Stimulated activated CD4-positive, alpha-beta T cell treated with anti-CD3 and anti-CD28 coated beads, Interleukin-12 subunit alpha, Interleukin-12 subunit beta, amount 100 ng/mL, for 24 hours (primary cell): ENCODE data around the gene SLC31A1.
A peak's percentile ranks its signal among the peaks of the same experiment; 100 is the strongest.

Source experiments
- DNase-seq, 2 experiments: peaks; one replicate each; pipeline ENCODE4 v3.0.0-alpha.2; 2020; ENCODE audit warnings: low read depth in 2 of 2

The SLC31A1 gene

GRCh38 chr9:113221003-113221799 lies at the start of gene SLC31A1, which contains the start of gene FKBP15:
Gene SLC31A1, plus strand, starts transcription at chr9:113221544. Its CDS starts 34,605 bp downstream, at chr9:113256149.
Gene FKBP15, minus strand, starts transcription at chr9:113221277. Its CDS starts 34 bp downstream, at chr9:113221243.
- DNase-seq: peak; percentile 94 to 96

GRCh38 chr9:113173341-113173740 lies 48.0 kb upstream of the SLC31A1 start:
- DNase-seq: no peak

DNA sequence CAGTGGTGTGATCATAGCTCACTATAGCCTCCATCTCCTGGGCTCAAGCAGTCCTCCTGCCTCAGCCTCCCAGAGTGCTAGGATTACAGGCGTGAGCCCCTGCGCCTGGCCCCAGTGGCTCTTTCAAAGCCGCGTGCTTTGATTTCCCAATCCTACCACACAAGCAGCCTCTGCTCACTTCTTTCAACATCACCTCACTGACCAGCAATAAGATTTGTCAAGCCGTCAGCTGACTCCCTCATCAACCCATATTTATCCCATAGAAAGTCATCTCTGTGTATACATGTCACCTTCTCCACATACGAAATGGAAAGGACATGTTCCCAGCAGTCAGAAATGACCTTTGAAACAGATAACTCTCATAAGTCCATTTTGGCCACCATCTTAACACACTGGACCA lies 44.5 kb upstream of the SLC31A1 start:
- DNase-seq: no peak

DNA sequence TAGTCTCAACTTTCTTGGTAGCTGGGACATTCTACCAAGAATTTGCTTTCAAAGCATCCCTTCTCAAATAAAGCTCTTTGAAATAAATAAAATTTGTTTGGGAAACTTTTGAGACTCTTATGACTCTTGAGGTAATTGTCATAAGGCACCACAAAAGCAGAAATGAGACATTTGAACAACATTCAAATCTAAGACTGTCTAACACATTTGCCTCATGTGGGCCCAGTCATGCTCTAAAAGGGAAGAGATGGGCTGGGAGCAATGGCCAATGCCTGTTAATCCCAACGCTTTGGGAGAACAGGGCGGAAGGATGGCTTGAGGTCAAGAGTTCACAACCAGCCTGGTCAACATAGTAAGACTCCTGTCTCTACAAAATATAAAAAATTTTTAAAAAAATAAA lies 44.1 kb upstream of the SLC31A1 start:
- no peak for DNase-seq

DNA sequence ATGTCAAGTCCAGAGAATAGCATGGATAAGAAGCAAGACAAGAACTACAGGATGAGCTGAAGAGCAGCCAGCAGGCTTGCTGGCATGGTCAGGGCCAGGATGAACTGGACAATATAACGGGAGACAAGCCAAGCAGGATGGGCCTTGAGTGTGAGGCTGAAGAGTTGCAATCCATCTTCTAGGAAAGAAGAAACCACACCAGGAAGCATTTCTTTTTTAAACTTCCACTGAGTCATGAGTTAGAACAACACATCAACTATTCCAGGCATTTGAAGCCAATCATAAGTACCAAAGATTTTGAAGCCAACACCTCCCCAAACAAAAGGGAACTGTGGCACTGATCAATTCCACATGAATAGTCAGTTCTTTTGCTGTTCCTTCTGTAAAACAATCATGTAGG lies 43.3 kb upstream of the SLC31A1 start:
- DNase-seq: no peak

- DNase-seq: no peak
These were observed 41.5 kb upstream of the SLC31A1 start for GRCh38 chr9:113179839-113180238.

GRCh38 chr9:113181165-113181564 lies 40.2 kb upstream of the SLC31A1 start:
- DNase-seq: no peak

DNA sequence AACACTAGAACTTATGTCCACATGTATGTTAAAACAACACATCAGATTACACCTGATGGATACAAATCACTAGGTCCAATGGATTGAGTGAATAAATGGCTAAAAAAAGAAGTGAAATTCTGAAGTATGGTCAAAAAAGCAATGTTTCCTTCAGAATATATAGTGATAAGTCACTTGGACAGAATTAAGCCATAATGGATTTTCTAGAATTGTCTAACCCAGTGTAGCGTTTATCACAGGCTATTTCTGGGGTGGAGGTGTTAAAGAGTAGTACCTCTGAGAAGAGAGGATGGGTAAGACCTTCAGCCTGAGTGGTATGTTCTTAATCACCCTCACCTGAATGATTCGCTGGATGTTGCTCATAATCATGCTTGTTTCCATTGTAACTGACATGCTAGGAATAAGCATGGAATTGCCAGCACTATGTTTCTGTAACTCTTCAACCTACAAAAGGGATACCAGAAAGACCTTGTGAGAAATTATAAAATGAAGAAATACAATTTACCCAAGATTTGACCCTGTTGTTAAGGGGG lies 37.3 kb upstream of the SLC31A1 start:
- DNase-seq: no peak

DNA sequence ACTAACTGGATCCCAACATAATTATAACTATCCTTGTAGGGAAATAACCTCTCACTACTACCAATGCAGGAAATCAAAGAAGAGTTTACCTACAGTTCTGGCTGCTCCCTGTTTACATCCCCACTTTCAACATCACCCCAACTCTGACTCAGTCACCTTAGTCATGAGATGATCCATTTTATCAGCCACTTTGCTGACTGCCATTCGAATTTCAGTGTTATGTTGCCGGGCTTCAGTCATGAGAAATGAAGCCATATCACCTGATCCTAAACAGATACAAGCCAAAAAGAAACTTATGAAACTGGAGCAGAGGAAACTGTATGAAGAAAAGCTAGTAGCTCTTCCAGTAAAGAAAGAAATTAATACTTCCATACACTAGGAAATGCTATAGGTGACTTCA lies 36.8 kb upstream of the SLC31A1 start:
- DNase-seq: no peak

- no peak for DNase-seq
These were observed 36.1 kb upstream of the SLC31A1 start for GRCh38 chr9:113185271-113185670.

DNA sequence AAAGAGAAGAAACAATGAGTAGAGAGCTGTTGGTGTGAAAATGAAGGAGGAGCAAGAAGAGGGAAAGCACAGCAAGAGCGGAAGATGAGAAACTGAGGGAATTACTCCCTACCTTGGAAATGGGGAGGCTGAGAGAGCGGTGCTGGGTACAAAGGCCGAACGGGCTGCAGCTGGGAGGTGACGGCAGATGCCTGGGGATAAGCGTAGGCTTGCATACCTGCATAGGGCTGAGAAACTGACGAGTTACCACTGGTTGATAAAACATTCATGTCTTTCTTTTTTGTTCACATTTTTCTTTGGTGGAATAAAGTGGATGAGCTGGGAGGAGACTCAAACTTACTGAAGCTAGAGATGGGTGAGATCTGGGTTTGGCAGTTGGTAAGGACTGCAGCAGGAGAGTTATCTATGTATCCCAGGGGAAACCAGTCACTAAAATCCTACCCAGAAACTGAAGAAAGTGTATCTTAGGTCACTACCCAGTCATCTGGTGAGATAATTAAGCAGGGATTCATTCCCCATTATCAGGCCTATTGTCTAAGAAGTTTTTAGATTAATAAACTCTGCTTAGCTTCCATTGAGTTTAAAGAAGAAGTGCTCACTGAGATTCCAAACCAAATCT lies 35.1 kb upstream of the SLC31A1 start:
- DNase-seq: no peak

DNA sequence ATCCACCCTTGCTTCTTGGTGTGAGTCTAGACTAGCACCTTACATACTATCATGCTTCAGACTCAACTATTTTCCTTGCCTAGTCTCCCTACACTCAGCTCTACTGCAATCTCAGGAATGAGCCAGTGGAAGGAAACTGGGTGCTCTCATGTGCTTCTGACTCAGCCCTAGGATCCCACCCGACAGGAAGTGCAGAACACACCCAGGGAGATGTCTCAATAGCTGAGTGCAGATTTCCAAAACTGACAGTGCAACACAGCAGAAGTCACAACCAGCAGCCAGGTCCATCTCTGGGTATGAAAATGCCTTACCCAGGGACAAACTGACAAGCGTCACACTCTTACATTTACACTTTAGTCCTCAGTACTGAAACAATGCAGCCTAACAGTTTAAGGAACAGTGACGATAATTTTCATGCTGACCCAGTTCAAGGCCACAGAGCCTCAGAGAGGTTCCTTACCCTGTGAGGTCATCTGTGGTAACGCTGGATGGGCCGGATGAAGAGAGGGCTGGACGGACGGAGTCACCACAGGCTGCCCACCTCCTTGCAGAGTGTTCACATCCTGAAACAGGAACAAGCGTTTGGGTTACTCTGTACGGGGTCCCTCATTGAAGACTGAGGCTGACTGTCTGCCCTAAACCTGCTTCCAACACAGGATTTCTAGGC lies 33.3 kb upstream of the SLC31A1 start:
- DNase-seq: no peak

DNA sequence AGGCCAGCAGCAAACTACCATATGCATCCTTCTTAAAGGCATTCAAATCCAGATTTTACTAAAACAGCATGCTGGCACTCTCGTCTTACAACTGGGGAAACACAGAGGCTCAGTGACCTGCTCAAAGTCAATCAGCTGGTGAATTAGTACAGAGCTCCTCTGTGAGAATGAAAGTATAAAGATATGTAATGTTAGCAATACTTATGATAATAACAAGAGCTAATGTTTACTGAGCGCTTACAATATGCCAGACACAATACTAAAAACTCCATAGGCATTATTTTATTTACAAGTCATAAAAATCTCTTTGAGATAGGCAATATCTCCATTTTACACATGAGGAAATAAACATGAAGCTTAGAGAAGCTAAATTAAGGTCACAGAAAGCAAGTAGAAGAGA lies 28.9 kb upstream of the SLC31A1 start:
- DNase-seq: no peak

GRCh38 chr9:113199683-113200329 lies 21.5 kb upstream of the SLC31A1 start:
- no peak for DNase-seq

- DNase-seq: no peak
These were observed 15.9 kb upstream of the SLC31A1 start for GRCh38 chr9:113205432-113205831.

GRCh38 chr9:113205861-113206260 lies 15.5 kb upstream of the SLC31A1 start:
- DNase-seq: no peak

DNA sequence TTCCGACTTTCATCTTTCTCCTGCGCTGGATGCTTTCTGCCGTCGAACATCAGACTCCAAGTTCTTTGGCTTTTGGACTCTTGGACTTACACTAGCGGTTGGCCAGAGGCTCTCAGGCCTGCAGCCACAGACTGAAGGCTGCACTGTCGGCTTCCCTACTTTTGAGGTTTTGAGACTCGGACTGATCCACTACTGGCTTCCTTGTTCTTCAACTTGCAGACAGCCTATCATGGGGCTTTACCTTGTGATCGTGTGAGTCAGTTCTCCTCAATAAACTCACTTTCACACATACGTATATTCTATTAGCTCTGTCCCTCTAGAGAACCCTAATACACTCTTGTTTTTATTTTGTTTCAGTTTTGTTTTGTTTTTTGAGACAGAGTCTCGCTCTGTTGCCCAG lies 10.5 kb upstream of the SLC31A1 start:
- DNase-seq: no peak

- DNase-seq: no peak
These were observed 6.2 kb upstream of the SLC31A1 start for GRCh38 chr9:113215132-113215531.

DNA sequence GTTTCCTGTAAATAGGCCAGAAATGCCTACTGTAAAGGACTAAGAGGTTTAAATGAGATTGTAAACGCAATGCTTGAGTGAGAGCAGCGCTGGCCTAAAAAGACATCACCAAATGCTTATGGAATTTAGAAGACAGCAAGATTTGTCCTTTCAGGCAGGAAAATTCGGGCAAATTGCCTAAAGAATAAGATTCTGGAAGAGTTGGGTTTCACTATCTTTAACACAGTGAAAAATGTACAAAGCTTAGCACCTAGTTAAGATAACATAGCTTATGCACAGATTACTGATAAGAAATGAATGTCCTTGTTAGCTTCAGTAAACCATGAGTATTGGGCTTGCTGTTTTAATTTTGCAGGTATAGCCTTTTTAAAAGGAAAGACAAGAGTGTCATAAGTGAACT lies 4.9 kb upstream of the SLC31A1 start:
- no peak for DNase-seq

DNA sequence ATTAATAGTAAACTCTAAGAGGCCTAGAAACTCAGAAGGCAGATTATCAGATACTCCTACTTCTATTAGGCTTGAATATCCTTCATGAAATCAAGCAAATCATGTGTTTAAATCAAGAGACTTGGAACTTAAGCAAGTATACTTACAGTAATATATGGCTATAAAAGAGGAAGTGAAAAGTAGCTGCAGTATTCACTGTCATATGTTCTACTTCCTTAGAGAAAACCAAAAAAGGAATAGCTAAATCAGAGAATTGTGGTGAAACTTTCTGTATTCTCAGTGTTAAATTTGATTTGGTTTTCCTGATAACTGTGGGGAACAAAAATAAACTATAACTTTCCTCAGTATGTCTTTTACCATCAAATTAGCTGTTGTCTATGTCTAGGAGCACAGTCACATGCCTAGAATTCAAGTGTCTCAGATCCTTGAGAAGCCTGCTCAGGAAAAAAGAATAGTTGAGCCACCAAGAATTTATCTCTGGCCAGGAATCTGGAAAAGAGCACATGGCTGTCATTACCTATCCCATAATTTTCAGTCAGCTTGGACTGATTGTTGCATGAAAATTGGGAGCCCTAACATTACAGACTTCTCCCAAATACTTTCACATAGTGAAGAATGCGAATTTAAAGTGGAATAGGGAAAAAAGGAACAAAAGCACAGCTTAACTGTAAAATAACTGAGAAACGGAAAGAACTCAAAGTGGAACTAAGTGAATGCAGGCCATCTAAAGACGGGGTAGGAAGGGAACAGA lies 2.0 kb upstream of the SLC31A1 start:
- no peak for DNase-seq

GRCh38 chr9:113219969-113220368 lies 1.4 kb upstream of the SLC31A1 start:
- no peak for DNase-seq
